ENCODE results near the gene TRIM2.

TRIM2 gene

GRCh38 chr4:153348006-153348405 lies 143.8 kb downstream of the TRIM2 start:
- Histone ChIP-seq H3K4me1 (ENCODE audit: control insufficient read depth, insufficient read depth, low read length) (no peaks in the 10 kb centered on the region), H3K9ac (ENCODE audit: low read depth, low read length) (no peak overlapping the region)

GRCh38 chr4:153349206-153349805 lies 145.1 kb downstream of the TRIM2 start:
- Histone ChIP-seq H3K9ac (ENCODE audit: low read depth, low read length) (no peak overlapping the region), H3K9me3 (ENCODE audit: control insufficient read depth, insufficient read depth, low read length) (no peaks in the 10 kb centered on the region), H3K4me1 (ENCODE audit: control insufficient read depth, insufficient read depth, low read length) (no peaks in the 10 kb centered on the region), H3K36me3 (ENCODE audit: control insufficient read depth, insufficient read depth, low read length) (no peaks in the 10 kb centered on the region), H3K4me3 (ENCODE audit: low read depth, low read length) (no peak overlapping the region), H3K27me3 (ENCODE audit: control insufficient read depth, insufficient read depth, low read length) (no peaks in the 10 kb centered on the region)

More at GRCh38 chr4:153348006-153348405, 143.8 kb downstream of the TRIM2 start:
- H3K4me3 ChIP-seq (ENCODE audit: low read depth, low read length): no peak overlapping the region
- no peaks in the 10 kb centered on the region for H3K36me3 ChIP-seq (ENCODE audit: control insufficient read depth, insufficient read depth, low read length)
- no peaks in the 10 kb centered on the region for H3K9me3 ChIP-seq (ENCODE audit: control insufficient read depth, insufficient read depth, low read length)
- H3K27me3 ChIP-seq (ENCODE audit: control insufficient read depth, insufficient read depth, low read length): no peaks in the 10 kb centered on the region

DNA sequence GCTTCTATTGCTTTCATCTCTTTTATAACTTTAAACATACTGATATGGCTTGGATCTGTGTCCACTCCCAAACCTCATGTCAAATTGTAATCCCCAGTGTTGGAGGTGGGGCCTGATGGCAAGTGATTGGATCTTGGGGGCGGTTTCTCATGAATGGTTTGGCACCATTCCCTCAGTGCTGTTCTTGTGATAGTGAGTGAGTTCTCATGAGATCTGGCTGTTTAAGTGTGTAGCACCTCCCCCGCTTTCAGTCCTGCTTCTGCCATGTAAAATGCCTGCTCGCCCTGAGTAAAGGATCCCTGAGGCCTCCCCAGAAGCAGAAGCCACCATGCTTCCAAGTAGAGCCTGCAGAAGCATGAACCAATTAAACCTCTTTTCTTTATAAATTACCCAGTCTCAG lies 157.9 kb downstream of the TRIM2 start:
- Histone ChIP-seq H3K9ac (ENCODE audit: low read depth, low read length) (no peak overlapping the region), H3K4me3 (ENCODE audit: low read depth, low read length) (no peak overlapping the region), H3K9me3 (ENCODE audit: control insufficient read depth, insufficient read depth, low read length) (no peaks in the 10 kb centered on the region), H3K27me3 (ENCODE audit: control insufficient read depth, insufficient read depth, low read length) (no peaks in the 10 kb centered on the region), H3K36me3 (ENCODE audit: control insufficient read depth, insufficient read depth, low read length) (no peaks in the 10 kb centered on the region), H3K4me1 (ENCODE audit: control insufficient read depth, insufficient read depth, low read length) (no peaks in the 10 kb centered on the region)

DNA sequence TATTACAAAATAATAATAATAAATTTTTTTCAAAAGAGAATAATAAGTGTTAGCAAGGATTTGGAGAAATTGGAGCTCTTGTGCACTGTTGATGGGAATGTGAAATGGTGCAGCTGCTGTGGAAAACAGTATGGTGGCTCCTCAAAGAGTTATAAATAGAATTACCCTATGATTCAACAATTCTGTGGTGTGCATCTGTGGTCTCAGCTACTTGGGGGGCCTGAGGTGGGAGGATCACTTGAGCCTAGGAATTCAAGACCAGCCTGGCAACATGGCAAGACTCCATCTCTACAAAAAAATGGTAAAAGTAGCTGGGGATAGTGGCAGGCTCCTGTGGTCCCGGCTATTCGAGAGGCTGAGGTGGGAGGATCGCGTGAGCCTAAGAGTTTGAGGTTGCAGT lies 159.8 kb downstream of the TRIM2 start:
- Histone ChIP-seq H3K27me3 (ENCODE audit: control insufficient read depth, insufficient read depth, low read length) (no peaks in the 10 kb centered on the region), H3K36me3 (ENCODE audit: control insufficient read depth, insufficient read depth, low read length) (no peaks in the 10 kb centered on the region), H3K4me1 (ENCODE audit: control insufficient read depth, insufficient read depth, low read length) (no peaks in the 10 kb centered on the region), H3K9ac (ENCODE audit: low read depth, low read length) (no peak overlapping the region), H3K9me3 (ENCODE audit: control insufficient read depth, insufficient read depth, low read length) (no peaks in the 10 kb centered on the region), H3K4me3 (ENCODE audit: low read depth, low read length) (no peak overlapping the region)

DNA sequence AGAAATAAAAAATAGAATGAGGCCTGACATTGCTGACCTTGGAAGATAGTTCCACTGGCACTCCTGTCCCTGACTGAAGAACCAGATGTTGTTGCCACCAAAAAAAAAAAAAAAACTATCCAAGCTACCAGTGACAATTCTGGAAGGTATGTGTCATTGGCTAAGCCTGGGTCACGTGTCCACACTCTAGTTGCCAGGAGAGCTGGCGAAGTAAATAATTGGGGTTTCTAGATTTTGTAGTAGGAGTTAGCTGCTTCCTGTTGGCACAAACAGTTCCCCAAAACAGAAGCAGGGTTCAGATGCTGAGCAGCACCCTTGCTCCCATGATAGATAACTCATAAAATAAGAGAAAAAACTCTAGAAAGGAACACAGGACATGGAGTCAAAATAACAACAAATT lies 160.8 kb downstream of the TRIM2 start:
- Histone ChIP-seq H3K36me3 (ENCODE audit: control insufficient read depth, insufficient read depth, low read length) (no peaks in the 10 kb centered on the region), H3K27me3 (ENCODE audit: control insufficient read depth, insufficient read depth, low read length) (no peaks in the 10 kb centered on the region), H3K9ac (ENCODE audit: low read depth, low read length) (no peak overlapping the region), H3K4me3 (ENCODE audit: low read depth, low read length) (no peak overlapping the region), H3K9me3 (ENCODE audit: control insufficient read depth, insufficient read depth, low read length) (no peaks in the 10 kb centered on the region), H3K4me1 (ENCODE audit: control insufficient read depth, insufficient read depth, low read length) (no peaks in the 10 kb centered on the region)

DNA sequence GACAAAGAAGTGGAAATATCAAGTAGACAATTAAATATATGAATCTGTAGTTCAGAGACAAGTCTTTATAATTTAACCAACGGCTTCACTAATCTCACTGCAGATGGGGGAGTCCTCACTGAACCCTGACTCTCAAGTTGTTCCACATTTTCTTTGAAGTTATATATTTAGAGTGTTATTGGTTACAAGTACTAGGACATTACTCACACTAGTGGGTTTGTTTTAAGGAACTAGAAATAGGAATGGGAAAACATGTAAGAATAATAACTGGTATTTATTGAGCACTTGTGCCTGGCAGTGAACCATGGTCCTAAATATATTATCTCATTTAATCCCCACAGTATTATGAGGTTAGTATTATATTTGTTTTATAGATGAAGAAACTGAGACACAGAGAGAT lies 162.2 kb downstream of the TRIM2 start:
- Histone ChIP-seq H3K36me3 (ENCODE audit: control insufficient read depth, insufficient read depth, low read length) (no peaks in the 10 kb centered on the region), H3K4me1 (ENCODE audit: control insufficient read depth, insufficient read depth, low read length) (no peaks in the 10 kb centered on the region), H3K9me3 (ENCODE audit: control insufficient read depth, insufficient read depth, low read length) (no peaks in the 10 kb centered on the region), H3K4me3 (ENCODE audit: low read depth, low read length) (no peak overlapping the region), H3K9ac (ENCODE audit: low read depth, low read length) (no peak overlapping the region), H3K27me3 (ENCODE audit: control insufficient read depth, insufficient read depth, low read length) (no peaks in the 10 kb centered on the region)

DNA sequence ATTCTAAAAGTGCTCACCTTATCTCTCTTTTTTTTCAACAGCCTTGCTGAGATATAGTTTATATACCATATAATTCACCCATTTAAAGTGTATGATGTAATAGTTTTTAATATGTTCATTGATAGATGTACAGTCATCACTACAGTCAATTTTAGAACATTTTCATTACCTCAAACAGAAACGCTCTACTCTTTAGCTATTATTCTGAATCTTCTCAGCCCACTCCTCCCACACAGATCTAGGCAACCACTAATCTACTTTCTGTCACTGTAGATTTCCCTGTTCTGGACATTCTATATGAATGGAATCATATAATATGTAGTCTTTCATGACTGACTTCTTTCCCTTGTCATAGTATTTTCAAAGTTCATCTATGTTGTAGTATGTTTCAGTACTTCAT lies 162.8 kb downstream of the TRIM2 start:
- H3K4me1 ChIP-seq (ENCODE audit: control insufficient read depth, insufficient read depth, low read length): no peaks in the 10 kb centered on the region
- H3K27me3 ChIP-seq (ENCODE audit: control insufficient read depth, insufficient read depth, low read length): no peaks in the 10 kb centered on the region
- H3K9ac ChIP-seq (ENCODE audit: low read depth, low read length): no peak overlapping the region
- H3K36me3 ChIP-seq (ENCODE audit: control insufficient read depth, insufficient read depth, low read length): no peaks in the 10 kb centered on the region
- H3K4me3 ChIP-seq (ENCODE audit: low read depth, low read length): no peak overlapping the region
- H3K9me3 ChIP-seq (ENCODE audit: control insufficient read depth, insufficient read depth, low read length): no peaks in the 10 kb centered on the region

GRCh38 chr4:153369021-153369420 lies 164.8 kb downstream of the TRIM2 start:
- no peaks in the 10 kb centered on the region for H3K27me3 ChIP-seq (ENCODE audit: control insufficient read depth, insufficient read depth, low read length)
- H3K36me3 ChIP-seq (ENCODE audit: control insufficient read depth, insufficient read depth, low read length): no peaks in the 10 kb centered on the region
- H3K9me3 ChIP-seq (ENCODE audit: control insufficient read depth, insufficient read depth, low read length): no peaks in the 10 kb centered on the region

DNA sequence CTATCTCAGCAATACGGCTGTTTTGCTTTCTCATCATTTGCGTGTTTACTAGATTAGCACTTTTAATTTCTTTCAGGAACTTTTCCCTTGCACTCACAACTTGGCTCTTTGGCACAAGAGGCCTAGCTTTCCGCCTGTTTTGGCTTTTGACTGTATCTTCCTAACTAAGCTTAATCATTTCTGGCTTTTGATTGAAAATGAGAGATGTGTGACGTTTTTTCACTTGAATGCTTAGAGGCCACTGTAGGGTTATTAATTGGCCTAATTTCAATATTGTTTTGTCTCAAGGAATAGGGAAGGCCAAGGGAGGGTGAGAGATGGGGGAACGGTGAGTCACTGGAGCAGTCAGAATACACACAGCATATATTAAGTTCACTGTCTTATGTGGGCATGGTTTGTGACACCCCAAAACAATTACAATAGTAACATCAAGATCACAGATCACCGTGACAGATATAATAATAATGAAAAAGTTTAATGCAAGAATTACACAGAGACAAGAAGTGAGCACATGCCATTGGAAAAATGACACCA lies 167.5 kb downstream of the TRIM2 start:
- no peak overlapping the region for H3K4me3 ChIP-seq (ENCODE audit: low read depth, low read length)
- H3K36me3 ChIP-seq (ENCODE audit: control insufficient read depth, insufficient read depth, low read length): no peaks in the 10 kb centered on the region
- no peaks in the 10 kb centered on the region for H3K9me3 ChIP-seq (ENCODE audit: control insufficient read depth, insufficient read depth, low read length)
- H3K9ac ChIP-seq (ENCODE audit: low read depth, low read length): no peak overlapping the region
- no peaks in the 10 kb centered on the region for H3K27me3 ChIP-seq (ENCODE audit: control insufficient read depth, insufficient read depth, low read length)
- H3K4me1 ChIP-seq (ENCODE audit: control insufficient read depth, insufficient read depth, low read length): no peaks in the 10 kb centered on the region

More at GRCh38 chr4:153369021-153369420, 164.8 kb downstream of the TRIM2 start:
- no peak overlapping the region for H3K9ac ChIP-seq (ENCODE audit: low read depth, low read length)
- H3K4me3 ChIP-seq (ENCODE audit: low read depth, low read length): no peak overlapping the region
- H3K4me1 ChIP-seq (ENCODE audit: control insufficient read depth, insufficient read depth, low read length): no peaks in the 10 kb centered on the region

- H3K36me3 ChIP-seq (ENCODE audit: control insufficient read depth, insufficient read depth, low read length): no peaks in the 10 kb centered on the region
Observed at GRCh38 chr4:153372967-153373562, 168.8 kb downstream of the TRIM2 start.

GRCh38 chr4:153374442-153374841 lies 170.2 kb downstream of the TRIM2 start:
- H3K9me3 ChIP-seq (ENCODE audit: control insufficient read depth, insufficient read depth, low read length): no peaks in the 10 kb centered on the region
- H3K4me1 ChIP-seq (ENCODE audit: control insufficient read depth, insufficient read depth, low read length): no peaks in the 10 kb centered on the region
- H3K27me3 ChIP-seq (ENCODE audit: control insufficient read depth, insufficient read depth, low read length): no peaks in the 10 kb centered on the region
- H3K36me3 ChIP-seq (ENCODE audit: control insufficient read depth, insufficient read depth, low read length): no peaks in the 10 kb centered on the region
- no peak overlapping the region for H3K9ac ChIP-seq (ENCODE audit: low read depth, low read length)
- no peak overlapping the region for H3K4me3 ChIP-seq (ENCODE audit: low read depth, low read length)

More at GRCh38 chr4:153372967-153373562, 168.8 kb downstream of the TRIM2 start:
- Histone ChIP-seq H3K9me3 (ENCODE audit: control insufficient read depth, insufficient read depth, low read length) (no peaks in the 10 kb centered on the region), H3K9ac (ENCODE audit: low read depth, low read length) (no peak overlapping the region), H3K4me3 (ENCODE audit: low read depth, low read length) (no peak overlapping the region), H3K27me3 (ENCODE audit: control insufficient read depth, insufficient read depth, low read length) (no peaks in the 10 kb centered on the region), H3K4me1 (ENCODE audit: control insufficient read depth, insufficient read depth, low read length) (no peaks in the 10 kb centered on the region)

GRCh38 chr4:153375303-153375702 lies 171.1 kb downstream of the TRIM2 start:
- Histone ChIP-seq H3K36me3 (ENCODE audit: control insufficient read depth, insufficient read depth, low read length) (no peaks in the 10 kb centered on the region), H3K9me3 (ENCODE audit: control insufficient read depth, insufficient read depth, low read length) (no peaks in the 10 kb centered on the region), H3K9ac (ENCODE audit: low read depth, low read length) (no peak overlapping the region), H3K4me3 (ENCODE audit: low read depth, low read length) (no peak overlapping the region), H3K4me1 (ENCODE audit: control insufficient read depth, insufficient read depth, low read length) (no peaks in the 10 kb centered on the region), H3K27me3 (ENCODE audit: control insufficient read depth, insufficient read depth, low read length) (no peaks in the 10 kb centered on the region)
